IMR-90 (cell line): ENCODE measurements around the gene MAML3. TPM values are rescaled to one million over a fixed set of nuclear protein-coding genes. Genes with fewer than 3 reads are reported as not detected.

ENCODE experiments used
- ATAC-seq: fragments of 200-7000 bp; cut with Tn5 transposase; 2 replicates; pipeline ENCODE4 v1.9.1; 2020; ENCODE audit warnings: low read depth, mild to moderate bottlenecking, moderate library complexity
- BruUV-seq: library from RNA; stranded (reverse); fragments of 400-500 nt; replicated peaks from 2 replicates; lab custom pipeline; 2021; lab: Mats Ljungman, UMichigan
- CTCF ChIA-PET: fragments of 300-600 bp; formaldehyde crosslinking; extraction: SDS; loops from one replicate; lab custom pipeline; 2021; ENCODE audit warnings: antibody characterized with exemption; lab: Yijun Ruan, JAX
- POLR2A ChIA-PET: fragments of 300-600 bp; sonication (Branson Sonifier 250); formaldehyde crosslinking; loops from one replicate; lab custom pipeline; 2022; ENCODE audit warnings: antibody characterized with exemption; ENCODE audit not compliant: unreplicated experiment; lab: Charles Lee
- DNase-seq: peaks from one replicate; pipeline ENCODE4 v3.0.0; 2013
- H2AFZ ChIP-seq: replicated peaks from 2 replicates; pipeline ENCODE3; 2013; ENCODE audit warnings: low read length, mild to moderate bottlenecking; ENCODE audit not compliant: poor library complexity
- H2AK5ac ChIP-seq: 2 replicates; pipeline ENCODE4 v1.6.1; 2013; ENCODE audit warnings: low read depth, low read length, inconsistent platforms
- H2AK9ac ChIP-seq: replicated peaks from 2 replicates; pipeline ENCODE3; 2013; ENCODE audit warnings: mild to moderate bottlenecking, low read depth, low read length, moderate library complexity; ENCODE audit not compliant: poor library complexity
- H2BK120ac ChIP-seq: 2 replicates; pipeline ENCODE4 v1.6.1; 2013; ENCODE audit warnings: low read depth, low read length, inconsistent platforms
- H2BK15ac ChIP-seq: 3 replicates; pipeline ENCODE4 v1.6.1; 2013; ENCODE audit warnings: low read depth, low read length, inconsistent platforms
- H2BK20ac ChIP-seq: 2 replicates; pipeline ENCODE4 v1.6.1; 2013; ENCODE audit warnings: low read depth, mild to moderate bottlenecking, inconsistent platforms, low read length, moderate library complexity
- H2BK5ac ChIP-seq: 2 replicates; pipeline ENCODE4 v1.6.1; 2013; ENCODE audit warnings: mild to moderate bottlenecking, low read depth, low read length, inconsistent platforms; ENCODE audit not compliant: poor library complexity, severe bottlenecking
- H3K14ac ChIP-seq: replicated peaks from 2 replicates; pipeline ENCODE4 v1.6.1; 2013; ENCODE audit warnings: low read depth, low read length, inconsistent platforms
- H3K18ac ChIP-seq: 2 replicates; pipeline ENCODE4 v1.6.1; 2013; ENCODE audit warnings: low read depth, low read length, control low read depth
- H3K23ac ChIP-seq: 2 replicates; pipeline ENCODE4 v1.6.1; 2013; ENCODE audit warnings: low read depth, low read length, inconsistent platforms
- H3K27ac ChIP-seq: 2 replicates; pipeline ENCODE4 v1.5.1; 2013; ENCODE audit warnings: mild to moderate bottlenecking, control low read depth, low read length; ENCODE audit not compliant: insufficient read depth
- H3K27me3 ChIP-seq: 2 replicates; pipeline ENCODE4 v1.6.1; 2013; ENCODE audit warnings: low read length; ENCODE audit not compliant: control insufficient read depth, insufficient read depth
- H3K36me3 ChIP-seq: 2 replicates; pipeline ENCODE4 v1.6.1; 2013; ENCODE audit warnings: low read length, mixed read lengths; ENCODE audit not compliant: control insufficient read depth, insufficient read depth
- H3K4ac ChIP-seq: 2 replicates; pipeline ENCODE4 v1.6.1; 2013; ENCODE audit warnings: low read depth, low read length, inconsistent platforms
- H3K4me1 ChIP-seq: 2 replicates; pipeline ENCODE4 v1.6.1; 2013; ENCODE audit warnings: low read length, mixed read lengths; ENCODE audit not compliant: control insufficient read depth, insufficient read depth
- H3K4me2 ChIP-seq: 2 replicates; pipeline ENCODE4 v1.6.1; 2013; ENCODE audit warnings: low read depth, mild to moderate bottlenecking, control low read depth, low read length, moderate library complexity
- H3K4me3 ChIP-seq: 2 replicates; pipeline ENCODE4 v1.5.1; 2013; ENCODE audit warnings: low read depth, mild to moderate bottlenecking, control low read depth, low read length, moderate library complexity; ENCODE audit not compliant: insufficient read depth
- H3K56ac ChIP-seq: 2 replicates; pipeline ENCODE4 v1.6.1; 2013; ENCODE audit warnings: low read length, inconsistent platforms; ENCODE audit not compliant: insufficient read depth; ENCODE audit errors: extremely low read depth
- H3K79me1 ChIP-seq, 2 experiments: 2 replicates each; pipeline ENCODE4 v1.6.1; 2013; ENCODE audit warnings: low read length in 2 of 2, inconsistent platforms in 1 of 2, low read depth in 1 of 2
- H3K9ac ChIP-seq: 2 replicates; pipeline ENCODE4 v1.6.1; 2013; ENCODE audit warnings: low read depth, low read length, control low read depth
- H3K9me1 ChIP-seq: 2 replicates; pipeline ENCODE4 v1.6.1; 2013; ENCODE audit warnings: low read length, inconsistent platforms; ENCODE audit not compliant: insufficient read depth
- H3K9me3 ChIP-seq: 2 replicates; pipeline ENCODE4 v1.6.1; 2013; ENCODE audit warnings: low read length; ENCODE audit not compliant: control insufficient read depth, insufficient read depth
- H4K20me1 ChIP-seq: 2 replicates; pipeline ENCODE4 v1.6.1; 2013; ENCODE audit warnings: low read length, inconsistent platforms; ENCODE audit not compliant: insufficient read depth
- H4K5ac ChIP-seq: 2 replicates; pipeline ENCODE4 v1.6.1; 2013; ENCODE audit warnings: mild to moderate bottlenecking, low read depth, low read length, control low read depth
- H4K8ac ChIP-seq, 2 experiments: 2 replicates each; pipeline ENCODE4 v1.6.1; 2013; ENCODE audit warnings: low read depth in 2 of 2, low read length in 2 of 2, control low read depth in 1 of 2, inconsistent platforms in 1 of 2
- H4K91ac ChIP-seq: 2 replicates; pipeline ENCODE4 v1.6.1; 2013; ENCODE audit warnings: low read depth, low read length, inconsistent platforms; ENCODE audit not compliant: insufficient read depth
- BHLHE40 ChIP-seq: fragments of 150-350 bp; IDR thresholded peaks from 2 replicates; pipeline ENCODE4 v1.6.1; 2016; ENCODE audit warnings: mild to moderate bottlenecking, low read depth, low read length
- CEBPB ChIP-seq: IDR thresholded peaks from 2 replicates; pipeline ENCODE4 v1.6.1; 2012; ENCODE audit warnings: low read depth, low read length, improper control_type of control experiment
- FOS ChIP-seq: fragments of 150-350 bp; IDR thresholded peaks from 2 replicates; pipeline ENCODE4 v1.6.1; 2016; ENCODE audit warnings: low read depth, low read length
- MAFK ChIP-seq: IDR thresholded peaks from 2 replicates; pipeline ENCODE4 v1.6.1; 2012; ENCODE audit warnings: low read depth, low read length, improper control_type of control experiment
- MAZ ChIP-seq: IDR thresholded peaks from 2 replicates; pipeline ENCODE4 v1.6.1; 2012; ENCODE audit warnings: low read depth, mild to moderate bottlenecking, low read length, improper control_type of control experiment, moderate library complexity, borderline replicate concordance
- MXI1 ChIP-seq: IDR thresholded peaks from 2 replicates; pipeline ENCODE4 v1.6.1; 2012; ENCODE audit warnings: low read depth, mild to moderate bottlenecking, low read length, moderate library complexity, borderline replicate concordance
- POLR2A ChIP-seq: IDR thresholded peaks from 2 replicates; pipeline ENCODE4 v1.6.1; 2012; ENCODE audit warnings: mild to moderate bottlenecking, low read depth, low read length
- RAD21 ChIP-seq: IDR thresholded peaks from 2 replicates; pipeline ENCODE4 v1.6.1; 2012; ENCODE audit warnings: low read length, improper control_type of control experiment
- RCOR1 ChIP-seq: IDR thresholded peaks from 2 replicates; pipeline ENCODE4 v1.6.1; 2012; ENCODE audit warnings: mild to moderate bottlenecking, low read length, improper control_type of control experiment; ENCODE audit not compliant: insufficient replicate concordance
- RFX5 ChIP-seq: IDR thresholded peaks from 2 replicates; pipeline ENCODE4 v1.8.0; 2012; ENCODE audit warnings: low read depth, mild to moderate bottlenecking, low read length, moderate library complexity
- SMC3 ChIP-seq: fragments of 150-350 bp; IDR thresholded peaks from 2 replicates; pipeline ENCODE4 v1.6.1; 2016; ENCODE audit warnings: low read depth, mild to moderate bottlenecking, antibody characterized with exemption, low read length, moderate library complexity
- WGBS, 2 experiments: methylation state at CpG; one replicate each; pipeline versions ENCODE4 v1.1.5 to v1.1.7; 2013; ENCODE audit warnings: missing lambda C conversion rate in 2 of 2; ENCODE audit not compliant: insufficient read length in 1 of 2; ENCODE audit errors: extremely low coverage in 2 of 2; 5-methylcytosine and 5-hydroxymethylcytosine counted together
- dilution Hi-C: fragments of 300-500 bp; cut with HindIII; formaldehyde crosslinking; loops from one replicate; pipeline ENCODE4 v1.14.3; 2018; ENCODE audit warnings: low sequenced_read_pairs; ENCODE audit not compliant: unreplicated experiment
- in situ Hi-C: fragments of 300-500 bp; cut with MboI; formaldehyde crosslinking; loops from 3 replicates; pipeline ENCODE4 v1.14.3; 2019; ENCODE audit warnings: low sequenced_read_pairs, inconsistent platforms, mixed read lengths
- intact Hi-C: fragments of 100-400 bp; cut with micrococcal nuclease; formaldehyde crosslinking; loops from 2 replicates; pipeline ENCODE4 v1.10.0; 2022
- polyA plus RNA-seq, 3 experiments: library from polyadenylated mRNA; depleted of rRNA; stranded (reverse); fragments of >200 nt; gene quantifications; 2 replicates each; pipeline ENCODE4 v1.2.3, GENCODE V29; 2012; ENCODE audit warnings: low replicate concordance in 1 of 3
- total RNA-seq: library from RNA; depleted of rRNA; stranded (reverse); fragments of >200 nt; gene quantifications from 2 replicates; pipeline ENCODE4 v1.2.3, GENCODE V29; 2012
- TF ChIP-seq, protein P1 (sequence below): conservative IDR thresholded peaks from 2 replicates; pipeline ENCODE4 v1.5.1; 2012; ENCODE audit warnings: mild to moderate bottlenecking, low read depth, low read length, improper control_type of control experiment
- TF ChIP-seq, protein P2 (sequence below): fragments of 150-350 bp; IDR thresholded peaks from 2 replicates; pipeline ENCODE4 v1.6.1; 2016; ENCODE audit warnings: low read depth, mild to moderate bottlenecking, low read length, moderate library complexity, borderline replicate concordance
- TF ChIP-seq, protein P3 (sequence below): fragments of 150-350 bp; IDR thresholded peaks from 2 replicates; pipeline ENCODE4 v1.6.1; 2017; ENCODE audit warnings: mild to moderate bottlenecking, antibody characterized with exemption, low read length, low read depth

Gene MAML3
- total and polyA plus RNA-seq, 2 of the 4 experiments (the other 2 are of a cell fraction): 0.90 to 1.7 TPM

DNA sequence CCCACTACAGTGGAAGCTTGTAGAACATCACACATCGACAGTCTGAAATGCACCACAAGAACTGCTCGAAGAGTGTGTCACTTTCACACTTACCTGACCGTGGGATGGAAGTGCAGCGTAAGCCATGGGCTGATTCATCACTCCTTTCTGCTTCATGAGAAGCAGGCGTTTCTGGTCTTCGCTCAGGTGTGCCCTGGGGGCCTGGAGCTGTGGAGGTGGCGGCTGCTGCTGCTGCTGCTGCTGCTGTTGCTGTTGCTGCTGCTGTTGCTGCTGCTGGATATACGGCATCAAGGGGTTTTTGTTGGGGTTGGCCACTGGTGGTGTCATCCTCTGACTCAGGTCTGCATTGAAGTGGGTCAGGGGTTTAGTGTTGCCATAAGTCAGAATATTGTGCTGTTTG, 264.7 kb downstream of the MAML3 start:
- Histone ChIP-seq H3K36me3 (no peaks in the 10 kb centered on the region), H3K9me1 (no peaks in the 10 kb centered on the region), H2AFZ (peak overlapping the region; percentile 28), H2BK15ac (no peak overlapping the region), H2BK5ac (no peak overlapping the region), H3K14ac (no peak overlapping the region), H2AK5ac (no peak overlapping the region), H2BK120ac (no peak overlapping the region), H3K27me3 (no peaks in the 10 kb centered on the region), H2AK9ac (no peak overlapping the region), H3K18ac (no peak overlapping the region), H3K9ac (no peak overlapping the region), H3K27ac (no peak overlapping the region), H3K23ac (no peak overlapping the region), H3K9me3 (no peaks in the 10 kb centered on the region), H3K4me1 (peaks cover 11% of the 10 kb centered on the region), H3K4ac (no peak overlapping the region), H4K20me1 (no peaks in the 10 kb centered on the region), H2BK20ac (0 out of 2 replicates have a peak overlapping the region, but pooled peaks have one; percentile 7), H3K56ac (no peak overlapping the region), H4K8ac (no peak overlapping the region), H3K79me1 (peaks cover 0 to 6% of the 10 kb centered on the region in 2 experiments; a peak in 1 of 4 replicates), H3K4me3 (no peak overlapping the region), H4K91ac (no peak overlapping the region), H4K5ac (no peak overlapping the region), H3K4me2 (no peak overlapping the region)
- DNase-seq: no peak
- dilution Hi-C loops: no loop called here
- 73% methylated on average over 3 of the region's 8 CpGs; no CpG with 5 or more reads in 1 of the 2 experiments for WGBS, 2 experiments
- TF ChIP-seq, protein P1, sequence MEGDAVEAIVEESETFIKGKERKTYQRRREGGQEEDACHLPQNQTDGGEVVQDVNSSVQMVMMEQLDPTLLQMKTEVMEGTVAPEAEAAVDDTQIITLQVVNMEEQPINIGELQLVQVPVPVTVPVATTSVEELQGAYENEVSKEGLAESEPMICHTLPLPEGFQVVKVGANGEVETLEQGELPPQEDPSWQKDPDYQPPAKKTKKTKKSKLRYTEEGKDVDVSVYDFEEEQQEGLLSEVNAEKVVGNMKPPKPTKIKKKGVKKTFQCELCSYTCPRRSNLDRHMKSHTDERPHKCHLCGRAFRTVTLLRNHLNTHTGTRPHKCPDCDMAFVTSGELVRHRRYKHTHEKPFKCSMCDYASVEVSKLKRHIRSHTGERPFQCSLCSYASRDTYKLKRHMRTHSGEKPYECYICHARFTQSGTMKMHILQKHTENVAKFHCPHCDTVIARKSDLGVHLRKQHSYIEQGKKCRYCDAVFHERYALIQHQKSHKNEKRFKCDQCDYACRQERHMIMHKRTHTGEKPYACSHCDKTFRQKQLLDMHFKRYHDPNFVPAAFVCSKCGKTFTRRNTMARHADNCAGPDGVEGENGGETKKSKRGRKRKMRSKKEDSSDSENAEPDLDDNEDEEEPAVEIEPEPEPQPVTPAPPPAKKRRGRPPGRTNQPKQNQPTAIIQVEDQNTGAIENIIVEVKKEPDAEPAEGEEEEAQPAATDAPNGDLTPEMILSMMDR: no peak
- TF ChIP-seq MAZ (no peak), CEBPB (no peak), FOS (no peak), BHLHE40 (no peak), POLR2A (no peak), MXI1 (no peak), RFX5 (no peak), RCOR1 (no peak), MAFK (no peak), RAD21 (no peak), SMC3 (no peak)
- TF ChIP-seq, protein P2, sequence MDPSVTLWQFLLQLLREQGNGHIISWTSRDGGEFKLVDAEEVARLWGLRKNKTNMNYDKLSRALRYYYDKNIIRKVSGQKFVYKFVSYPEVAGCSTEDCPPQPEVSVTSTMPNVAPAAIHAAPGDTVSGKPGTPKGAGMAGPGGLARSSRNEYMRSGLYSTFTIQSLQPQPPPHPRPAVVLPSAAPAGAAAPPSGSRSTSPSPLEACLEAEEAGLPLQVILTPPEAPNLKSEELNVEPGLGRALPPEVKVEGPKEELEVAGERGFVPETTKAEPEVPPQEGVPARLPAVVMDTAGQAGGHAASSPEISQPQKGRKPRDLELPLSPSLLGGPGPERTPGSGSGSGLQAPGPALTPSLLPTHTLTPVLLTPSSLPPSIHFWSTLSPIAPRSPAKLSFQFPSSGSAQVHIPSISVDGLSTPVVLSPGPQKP: no peak
- TF ChIP-seq, protein P3, sequence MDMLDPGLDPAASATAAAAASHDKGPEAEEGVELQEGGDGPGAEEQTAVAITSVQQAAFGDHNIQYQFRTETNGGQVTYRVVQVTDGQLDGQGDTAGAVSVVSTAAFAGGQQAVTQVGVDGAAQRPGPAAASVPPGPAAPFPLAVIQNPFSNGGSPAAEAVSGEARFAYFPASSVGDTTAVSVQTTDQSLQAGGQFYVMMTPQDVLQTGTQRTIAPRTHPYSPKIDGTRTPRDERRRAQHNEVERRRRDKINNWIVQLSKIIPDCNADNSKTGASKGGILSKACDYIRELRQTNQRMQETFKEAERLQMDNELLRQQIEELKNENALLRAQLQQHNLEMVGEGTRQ: no peak
- ATAC-seq: no peak
- intact Hi-C loops: no loop called here
- POLR2A ChIA-PET: no interaction called here
- CTCF ChIA-PET: no interaction called here
- in situ Hi-C loops: no loop called here
- BruUV-seq: no TSS peak
